GM23338 (cell line): Measurements from ENCODE around the gene GPR55. TPM values are rescaled to one million over a fixed set of nuclear protein-coding genes. Genes with fewer than 3 reads are reported as not detected.

Experiments
- ATAC-seq: fragments of 200-7000 bp; cut with Tn5 transposase; 3 replicates; pipeline ENCODE4 v1.9.1; 2020
- DNase-seq: peaks from one replicate; pipeline ENCODE4 v3.0.0-alpha.2; 2015; ENCODE audit warnings: low spot score
- H2AFZ ChIP-seq: fragments of 200-600 bp; sonication (generic); 2 replicates; pipeline ENCODE4 v1.8.0; 2016; ENCODE audit warnings: antibody characterized with exemption, mild to moderate bottlenecking, moderate library complexity
- H3F3A ChIP-seq: fragments of 200-600 bp; sonication (generic); replicated peaks from 2 replicates; pipeline ENCODE4 v1.8.0; 2017; ENCODE audit warnings: antibody characterized with exemption, mixed run types, low read depth
- H3K27ac ChIP-seq: fragments of 200-600 bp; sonication (generic); 2 replicates; pipeline ENCODE4 v1.6.1; 2016; ENCODE audit warnings: low read depth
- H3K27me3 ChIP-seq: fragments of 200-600 bp; sonication (generic); 2 replicates; pipeline ENCODE4 v1.8.0; 2016; ENCODE audit warnings: mild to moderate bottlenecking, mixed run types, moderate library complexity; ENCODE audit not compliant: insufficient read depth
- H3K36me3 ChIP-seq: fragments of 200-600 bp; sonication (generic); 2 replicates; pipeline ENCODE4 v1.8.0; 2016; ENCODE audit warnings: mild to moderate bottlenecking; ENCODE audit not compliant: insufficient read depth
- H3K4me1 ChIP-seq: fragments of 200-600 bp; sonication (generic); 2 replicates; pipeline ENCODE4 v1.8.0; 2016; ENCODE audit warnings: mild to moderate bottlenecking, moderate library complexity; ENCODE audit not compliant: insufficient read depth
- H3K4me2 ChIP-seq: fragments of 200-600 bp; sonication (generic); 2 replicates; pipeline ENCODE4 v1.7.1; 2017; ENCODE audit warnings: mixed run types
- H3K4me3 ChIP-seq: fragments of 200-600 bp; sonication (generic); 2 replicates; pipeline ENCODE4 v1.6.1; 2016; ENCODE audit warnings: mixed run types
- H3K79me2 ChIP-seq: fragments of 200-600 bp; sonication (generic); replicated peaks from 2 replicates; pipeline ENCODE4 v1.8.0; 2017; ENCODE audit warnings: mild to moderate bottlenecking; ENCODE audit not compliant: insufficient read depth
- H3K9me2 ChIP-seq: fragments of 200-600 bp; sonication (generic); 2 replicates; pipeline ENCODE4 v1.8.0; 2017; ENCODE audit not compliant: insufficient read depth
- H4K20me1 ChIP-seq: fragments of 200-600 bp; sonication (generic); replicated peaks from 2 replicates; pipeline ENCODE4 v1.8.0; 2017; ENCODE audit warnings: mild to moderate bottlenecking; ENCODE audit not compliant: insufficient read depth
- H3K27ac Mint-ChIP-seq: 2 replicates; pipeline ENCODE4 v1.8.0; 2020; ENCODE audit warnings: inconsistent platforms, mild to moderate bottlenecking, moderate library complexity, mixed read lengths
- H3K27me3 Mint-ChIP-seq: 3 replicates; pipeline ENCODE4 v1.8.0; 2022; ENCODE audit warnings: low read depth, mild to moderate bottlenecking, moderate library complexity, mixed read lengths, inconsistent platforms; ENCODE audit not compliant: insufficient read depth, poor library complexity
- H3K36me3 Mint-ChIP-seq: 3 replicates; pipeline ENCODE4 v1.8.0; 2021; ENCODE audit warnings: low read depth, mild to moderate bottlenecking, inconsistent platforms, moderate library complexity, mixed read lengths
- H3K4me1 Mint-ChIP-seq: 3 replicates; pipeline ENCODE4 v1.8.0; 2020; ENCODE audit warnings: mild to moderate bottlenecking, inconsistent platforms, mixed read lengths
- H3K4me3 Mint-ChIP-seq: 3 replicates; pipeline ENCODE4 v1.8.0; 2021; ENCODE audit warnings: moderate library complexity, mild to moderate bottlenecking, inconsistent platforms, mixed read lengths
- H3K9me3 Mint-ChIP-seq: 3 replicates; pipeline ENCODE4 v1.8.0; 2020; ENCODE audit warnings: moderate library complexity, mild to moderate bottlenecking, inconsistent platforms, mixed read lengths
- CREB1 ChIP-seq: fragments of 250-450 bp; sonication (Bioruptor Pico); IDR thresholded peaks from 2 replicates; pipeline ENCODE4 v1.5.0; 2020; ENCODE audit warnings: low read depth, mild to moderate bottlenecking, moderate library complexity
- CTCF ChIP-seq, 2 experiments: fragments of 200-600 bp in 1 of 2; sonication (generic) in 1 of 2; conservative IDR thresholded peaks; 2 replicates each; pipeline versions ENCODE4 v1.5.1 to v1.6.1; 2016 to 2017; ENCODE audit warnings: antibody characterized with exemption in 2 of 2, low read depth in 2 of 2, mild to moderate bottlenecking in 2 of 2, moderate library complexity in 1 of 2
- ETS1 ChIP-seq: IDR thresholded peaks from 2 replicates; pipeline ENCODE4 v1.6.1; 2016; ENCODE audit warnings: antibody characterized with exemption
- EZH2 ChIP-seq: fragments of 200-600 bp; sonication (generic); IDR thresholded peaks from one replicate; pipeline ENCODE4 v1.8.0; 2017; ENCODE audit warnings: antibody characterized with exemption, mild to moderate bottlenecking, low read depth; ENCODE audit not compliant: unreplicated experiment
- EZH2phosphoT487 ChIP-seq: fragments of 200-600 bp; sonication (generic); IDR thresholded peaks from one replicate; pipeline ENCODE4 v1.8.1; 2018; ENCODE audit warnings: antibody characterized with exemption; ENCODE audit not compliant: unreplicated experiment
- JUNB ChIP-seq: IDR thresholded peaks from one replicate; pipeline ENCODE4 v1.6.1; 2016; ENCODE audit warnings: antibody characterized with exemption; ENCODE audit not compliant: unreplicated experiment
- NANOG ChIP-seq: IDR thresholded peaks from 2 replicates; pipeline ENCODE4 v1.6.1; 2016; ENCODE audit warnings: antibody characterized with exemption, borderline replicate concordance
- STAT1 ChIP-seq: IDR thresholded peaks from one replicate; pipeline ENCODE4 v1.6.1; 2016; ENCODE audit warnings: antibody characterized with exemption; ENCODE audit not compliant: unreplicated experiment
- ZNF331 ChIP-seq: fragments of 250-450 bp; sonication (Bioruptor Pico); IDR thresholded peaks from 2 replicates; pipeline ENCODE4 v1.5.0; 2020; ENCODE audit warnings: low read depth, mild to moderate bottlenecking, moderate library complexity
- long read RNA-seq: library from polyadenylated mRNA; unstranded; transcript quantifications from one replicate; pipeline ENCODE4 v2.0.0, GENCODE V29; 2020; ENCODE audit not compliant: unreplicated experiment
- polyA plus RNA-seq: library from polyadenylated mRNA; unstranded; fragments of >200 nt; fragmentation: Nextera tagmentation; extraction: Ambion mirVana; gene quantifications from 2 replicates; pipeline ENCODE4 v1.2.1, GENCODE V29; 2016
- total RNA-seq: library from RNA; depleted of rRNA; stranded (reverse); fragments of >200 nt; shearing (Covaris generic); gene quantifications from 2 replicates; pipeline ENCODE4 v1.2.3, GENCODE V29; 2014; rRNA removed
- TF ChIP-seq, protein P1 (sequence below): IDR thresholded peaks from one replicate; pipeline ENCODE4 v1.6.1; 2018; ENCODE audit warnings: antibody characterized with exemption; ENCODE audit not compliant: unreplicated experiment

Gene GPR55
- not detected in 2 replicates for total RNA-seq
- not detected in 2 replicates for polyA plus RNA-seq
- long read RNA-seq, result 0 reads

- H3K27me3 Mint-ChIP-seq, result peaks cover 9% of the 10 kb centered on the region
- no peaks in the 10 kb centered on the region for H4K20me1 ChIP-seq
Measured at GRCh38 chr2:230924470-230925341, at the start of gene GPR55. Gene GPR55 (minus strand): TSS chr2:230925242. CDS start chr2:230910962, 14,280 bp downstream.

DNA sequence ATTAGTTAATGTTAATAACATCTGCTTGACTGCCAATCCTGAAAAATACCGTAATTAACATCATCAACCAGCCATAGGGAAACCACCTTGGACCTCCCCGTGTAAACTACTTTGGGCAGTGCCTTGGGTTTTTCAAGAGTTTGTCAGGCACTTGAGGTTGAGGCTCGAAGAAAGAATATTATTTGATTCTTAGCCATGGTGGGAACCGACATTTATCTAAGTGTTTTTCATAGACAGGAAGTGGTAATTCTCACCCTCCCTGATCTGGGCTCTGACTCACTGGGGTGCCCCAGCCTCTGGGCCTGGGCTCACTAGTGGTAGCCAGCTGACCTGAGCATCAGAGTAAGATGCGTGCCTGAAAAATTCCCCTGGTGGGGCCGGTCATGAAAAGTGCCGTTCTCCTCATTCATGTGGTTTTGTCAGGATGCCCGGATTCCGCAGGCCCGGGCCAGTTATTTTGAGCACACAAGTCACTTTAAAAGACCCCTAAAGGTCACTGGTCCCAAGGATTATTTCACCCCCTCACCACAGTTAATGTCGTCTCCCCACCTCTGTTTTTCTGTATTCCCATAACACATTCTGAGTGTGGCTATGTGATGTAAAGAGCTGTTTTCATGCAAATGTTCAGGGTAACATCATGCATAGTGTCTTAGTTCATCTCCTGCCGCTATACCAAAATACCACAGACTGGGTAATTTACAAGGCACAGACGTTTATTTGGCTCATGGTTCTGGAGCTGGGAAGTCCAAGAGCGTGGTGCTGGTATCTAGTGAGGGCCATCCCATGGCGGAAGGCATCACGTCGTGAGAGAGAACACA is 49.3 kb upstream of the GPR55 start:
- TF ChIP-seq, protein P1, sequence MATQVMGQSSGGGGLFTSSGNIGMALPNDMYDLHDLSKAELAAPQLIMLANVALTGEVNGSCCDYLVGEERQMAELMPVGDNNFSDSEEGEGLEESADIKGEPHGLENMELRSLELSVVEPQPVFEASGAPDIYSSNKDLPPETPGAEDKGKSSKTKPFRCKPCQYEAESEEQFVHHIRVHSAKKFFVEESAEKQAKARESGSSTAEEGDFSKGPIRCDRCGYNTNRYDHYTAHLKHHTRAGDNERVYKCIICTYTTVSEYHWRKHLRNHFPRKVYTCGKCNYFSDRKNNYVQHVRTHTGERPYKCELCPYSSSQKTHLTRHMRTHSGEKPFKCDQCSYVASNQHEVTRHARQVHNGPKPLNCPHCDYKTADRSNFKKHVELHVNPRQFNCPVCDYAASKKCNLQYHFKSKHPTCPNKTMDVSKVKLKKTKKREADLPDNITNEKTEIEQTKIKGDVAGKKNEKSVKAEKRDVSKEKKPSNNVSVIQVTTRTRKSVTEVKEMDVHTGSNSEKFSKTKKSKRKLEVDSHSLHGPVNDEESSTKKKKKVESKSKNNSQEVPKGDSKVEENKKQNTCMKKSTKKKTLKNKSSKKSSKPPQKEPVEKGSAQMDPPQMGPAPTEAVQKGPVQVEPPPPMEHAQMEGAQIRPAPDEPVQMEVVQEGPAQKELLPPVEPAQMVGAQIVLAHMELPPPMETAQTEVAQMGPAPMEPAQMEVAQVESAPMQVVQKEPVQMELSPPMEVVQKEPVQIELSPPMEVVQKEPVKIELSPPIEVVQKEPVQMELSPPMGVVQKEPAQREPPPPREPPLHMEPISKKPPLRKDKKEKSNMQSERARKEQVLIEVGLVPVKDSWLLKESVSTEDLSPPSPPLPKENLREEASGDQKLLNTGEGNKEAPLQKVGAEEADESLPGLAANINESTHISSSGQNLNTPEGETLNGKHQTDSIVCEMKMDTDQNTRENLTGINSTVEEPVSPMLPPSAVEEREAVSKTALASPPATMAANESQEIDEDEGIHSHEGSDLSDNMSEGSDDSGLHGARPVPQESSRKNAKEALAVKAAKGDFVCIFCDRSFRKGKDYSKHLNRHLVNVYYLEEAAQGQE, result no peak
- no peak for TF ChIP-seq CREB1 (CRISPR knock-in tag)
- TF ChIP-seq NANOG, result no peak
- no peak for TF ChIP-seq EZH2phosphoT487
- TF ChIP-seq EZH2, result no peak
- TF ChIP-seq JUNB, result no peak
- no peak for TF ChIP-seq STAT1
- no peak for TF ChIP-seq ETS1
- Histone ChIP-seq H4K20me1 (no peaks in the 10 kb centered on the region), H3K4me3 (no peak overlapping the region), H3F3A (no peaks in the 10 kb centered on the region), H3K36me3 (no peaks in the 10 kb centered on the region), H3K9me2 (no peaks in the 10 kb centered on the region), H3K27ac (no peak overlapping the region), H3K4me2 (no peak overlapping the region), H3K79me2 (no peaks in the 10 kb centered on the region), H3K27me3 (no peaks in the 10 kb centered on the region), H3K4me1 (no peaks in the 10 kb centered on the region), H2AFZ (no peak overlapping the region)
- Mint-ChIP-seq H3K36me3 (no peaks in the 10 kb centered on the region), H3K27me3 (no peaks in the 10 kb centered on the region), H3K4me1 (peaks cover 8% of the 10 kb centered on the region; the same call in 2 of the 3 replicates), H3K27ac (no peak overlapping the region), H3K9me3 (peaks cover 9% of the 10 kb centered on the region), H3K4me3 (no peak overlapping the region)
- DNase-seq, result no peak
- no peak for ATAC-seq

More at GRCh38 chr2:230924470-230925341, at the start of gene GPR55:
- Histone ChIP-seq H3K4me3 (no peak within 1 kb of the TSS), H3K4me2 (no peak within 1 kb of the TSS), H3K79me2 (no peaks in the 10 kb centered on the region), H3K27ac (no peak within 1 kb of the TSS), H3K27me3 (no peaks in the 10 kb centered on the region), H3K36me3 (no peaks in the 10 kb centered on the region), H3F3A (no peaks in the 10 kb centered on the region), H3K9me2 (no peaks in the 10 kb centered on the region), H3K4me1 (no peaks in the 10 kb centered on the region), H2AFZ (peak within 1 kb of the TSS; percentile 35; the same call in 1 of the 2 replicates)
- Mint-ChIP-seq H3K4me1 (peaks cover 9% of the 10 kb centered on the region), H3K9me3 (no peaks in the 10 kb centered on the region), H3K36me3 (no peaks in the 10 kb centered on the region), H3K27ac (no peak within 1 kb of the TSS), H3K4me3 (no peak within 1 kb of the TSS)
- peak; percentile 87 for ATAC-seq
- DNase-seq, result peak; percentile 83
- TF ChIP-seq JUNB (no peak), CTCF (conservative IDR thresholded peaks at IDR 0.05; ENCODE audit: low read depth in 2 of 2) (peak; percentile 70 to 75), ZNF331 (CRISPR knock-in tag) (no peak)
